Loucy (cell line): ENCODE measurements around the gene IGSF8.

ENCODE experiments used
- H2AFZ ChIP-seq: fragments of 200-600 bp; sonication (generic); 2 replicates; pipeline ENCODE4 v1.6.0; 2016; ENCODE audit warnings: antibody characterized with exemption, mild to moderate bottlenecking, low read length, moderate library complexity
- H3F3A ChIP-seq: fragments of 200-600 bp; 2 replicates; pipeline ENCODE4 v1.6.0; 2016; ENCODE audit warnings: antibody characterized with exemption, low read depth, mild to moderate bottlenecking
- H3K27me3 ChIP-seq: fragments of 200-600 bp; sonication (generic); 2 replicates; pipeline ENCODE4 v1.6.1; 2014; ENCODE audit warnings: low read length, mild to moderate bottlenecking; ENCODE audit not compliant: insufficient read depth, poor library complexity, severe bottlenecking
- H3K36me3 ChIP-seq: fragments of 200-600 bp; sonication (generic); 2 replicates; pipeline ENCODE4 v1.6.1; 2016; ENCODE audit warnings: low read length; ENCODE audit not compliant: insufficient read depth
- H3K4me1 ChIP-seq: fragments of 200-600 bp; sonication (generic); 2 replicates; pipeline ENCODE4 v1.5.1; 2014; ENCODE audit warnings: low read length, mild to moderate bottlenecking; ENCODE audit not compliant: insufficient read depth, poor library complexity, severe bottlenecking
- H3K4me2 ChIP-seq: fragments of 200-600 bp; sonication (generic); 2 replicates; pipeline ENCODE4 v1.6.0; 2014; ENCODE audit warnings: antibody characterized with exemption, low read length, low read depth, mild to moderate bottlenecking; ENCODE audit not compliant: poor library complexity, severe bottlenecking
- H3K4me3 ChIP-seq: fragments of 200-600 bp; sonication (generic); 2 replicates; pipeline ENCODE4 v1.5.1; 2014; ENCODE audit warnings: low read length, mild to moderate bottlenecking, mixed read lengths; ENCODE audit not compliant: poor library complexity, severe bottlenecking
- H3K79me2 ChIP-seq: fragments of 200-600 bp; sonication (generic); 2 replicates; pipeline ENCODE4 v1.6.1; 2014; ENCODE audit warnings: low read length; ENCODE audit not compliant: insufficient read depth
- H3K9ac ChIP-seq: fragments of 200-600 bp; sonication (generic); 2 replicates; pipeline ENCODE4 v1.6.0; 2014; ENCODE audit warnings: mild to moderate bottlenecking, low read depth, low read length, moderate library complexity; ENCODE audit not compliant: poor library complexity, severe bottlenecking
- H3K9me2 ChIP-seq: fragments of 200-600 bp; sonication (generic); replicated peaks from 2 replicates; pipeline ENCODE4 v1.6.1; 2016; ENCODE audit warnings: low read depth, low read length, mixed read lengths
- H3K9me3 ChIP-seq: fragments of 200-600 bp; sonication (generic); 2 replicates; pipeline ENCODE4 v1.6.1; 2014; ENCODE audit warnings: mild to moderate bottlenecking, antibody characterized with exemption, low read length, low read depth; ENCODE audit not compliant: insufficient read depth
- H4K20me1 ChIP-seq: fragments of 200-600 bp; sonication (generic); 2 replicates; pipeline ENCODE4 v1.6.0; 2014; ENCODE audit warnings: antibody characterized with exemption, low read length, mild to moderate bottlenecking; ENCODE audit not compliant: insufficient read depth, poor library complexity, severe bottlenecking
- CTCF ChIP-seq: fragments of 200-600 bp; sonication (generic); conservative IDR thresholded peaks from 2 replicates; pipeline ENCODE4 v1.5.1; 2014; ENCODE audit warnings: mild to moderate bottlenecking, antibody characterized with exemption, low read length
- EZH2phosphoT487 ChIP-seq: fragments of 200-600 bp; IDR thresholded peaks from 2 replicates; pipeline ENCODE4 v1.6.1; 2018; ENCODE audit warnings: antibody characterized with exemption, mild to moderate bottlenecking, moderate library complexity, borderline replicate concordance

The IGSF8 gene

GRCh38 chr1:160129558-160129957 is 31.1 kb upstream of the IGSF8 start:
- Histone ChIP-seq H4K20me1 (no peaks in the 10 kb centered on the region), H3K36me3 (no peaks in the 10 kb centered on the region), H2AFZ (no peak overlapping the region), H3K27me3 (no peaks in the 10 kb centered on the region), H3K9me2 (no peaks in the 10 kb centered on the region), H3K9me3 (no peaks in the 10 kb centered on the region), H3K4me2 (no peak overlapping the region), H3K4me1 (no peaks in the 10 kb centered on the region), H3K4me3 (no peak overlapping the region), H3F3A (no peaks in the 10 kb centered on the region), H3K79me2 (no peaks in the 10 kb centered on the region), H3K9ac (no peak overlapping the region)
- no peak for TF ChIP-seq CTCF
- TF ChIP-seq EZH2phosphoT487, result no peak

GRCh38 chr1:160129046-160129445 is 30.6 kb upstream of the IGSF8 start:
- Histone ChIP-seq H3K4me1 (no peaks in the 10 kb centered on the region), H3F3A (no peaks in the 10 kb centered on the region), H3K27me3 (no peaks in the 10 kb centered on the region), H3K79me2 (no peaks in the 10 kb centered on the region), H3K36me3 (no peaks in the 10 kb centered on the region), H4K20me1 (no peaks in the 10 kb centered on the region), H3K4me2 (no peak overlapping the region), H3K9me2 (no peaks in the 10 kb centered on the region), H3K9ac (no peak overlapping the region), H3K9me3 (no peaks in the 10 kb centered on the region), H2AFZ (no peak overlapping the region), H3K4me3 (no peak overlapping the region)
- TF ChIP-seq EZH2phosphoT487, result no peak
- TF ChIP-seq CTCF, result no peak

- Histone ChIP-seq H3K4me3 (no peak overlapping the region), H3F3A (no peaks in the 10 kb centered on the region), H3K4me1 (no peaks in the 10 kb centered on the region), H3K27me3 (no peaks in the 10 kb centered on the region), H3K9me3 (no peaks in the 10 kb centered on the region), H2AFZ (no peak overlapping the region), H3K4me2 (no peak overlapping the region), H4K20me1 (no peaks in the 10 kb centered on the region), H3K36me3 (no peaks in the 10 kb centered on the region), H3K9me2 (no peaks in the 10 kb centered on the region), H3K79me2 (no peaks in the 10 kb centered on the region), H3K9ac (no peak overlapping the region)
- no peak for TF ChIP-seq CTCF
- no peak for TF ChIP-seq EZH2phosphoT487
Observed at GRCh38 chr1:160128636-160129035, 30.2 kb upstream of the IGSF8 start.
